SK-N-SH (cell line): ENCODE results near the gene B4GALT6. TPM values are rescaled to one million over a fixed set of nuclear protein-coding genes. Genes with fewer than 3 reads are reported as not detected.

Source experiments
- CTCF ChIA-PET: fragments of 300-600, 350-600 bp; formaldehyde crosslinking; extraction: SDS; loops from one replicate; lab custom pipeline; 2021; lab: Yijun Ruan, JAX
- POLR2A ChIA-PET: fragments of 350-600 bp; sonication (Branson Sonifier 250); formaldehyde crosslinking; extraction: SDS; loops from one replicate; lab custom pipeline; 2020; ENCODE audit warnings: antibody characterized with exemption, inconsistent platforms; lab: Yijun Ruan, JAX
- DNase-seq: peaks from one replicate; pipeline ENCODE4 v3.0.0; 2012
- H2AFZ ChIP-seq: fragments of 200-600 bp; sonication (generic); 2 replicates; pipeline ENCODE4 v1.8.1; 2016; ENCODE audit warnings: antibody characterized with exemption, mild to moderate bottlenecking, low read depth
- H3F3A ChIP-seq: fragments of 200-600 bp; sonication (generic); replicated peaks from 2 replicates; pipeline ENCODE3; 2016; ENCODE audit warnings: antibody characterized with exemption, mild to moderate bottlenecking; ENCODE audit not compliant: insufficient read depth
- H3K27ac ChIP-seq, 2 experiments: fragments of 200-500 bp in 1 of 2; fragments of 200-600 bp in 1 of 2; sonication (Bioruptor generic) in 1 of 2; sonication (generic), shearing (Covaris generic) in 1 of 2; 2 replicates each; pipeline versions ENCODE4 v1.5.1 to v1.6.1; 2014 to 2016; ENCODE audit warnings: low read depth in 2 of 2, inconsistent platforms in 1 of 2, low read length in 1 of 2, mild to moderate bottlenecking in 1 of 2, mixed read lengths in 1 of 2
- H3K27me3 ChIP-seq: fragments of 200-600 bp; sonication (generic), shearing (Covaris generic); 2 replicates; pipeline ENCODE4 v1.6.1; 2016; ENCODE audit warnings: mixed run types; ENCODE audit not compliant: insufficient read depth
- H3K36me3 ChIP-seq, 2 experiments: fragments of 200-500 bp in 1 of 2; fragments of 200-600 bp in 1 of 2; sonication (Bioruptor generic) in 1 of 2; sonication (generic) in 1 of 2; replicated peaks in 1 of 2; 2 replicates each; pipeline versions ENCODE3 to v1.5.1; 2014 to 2016; ENCODE audit warnings: low read length in 1 of 2, mild to moderate bottlenecking in 1 of 2; ENCODE audit not compliant: insufficient read depth in 2 of 2, control insufficient read depth in 1 of 2
- H3K4me1 ChIP-seq, 2 experiments: fragments of 200-500 bp in 1 of 2; fragments of 200-600 bp in 1 of 2; sonication (Bioruptor generic) in 1 of 2; sonication (generic), shearing (Covaris generic) in 1 of 2; 2 replicates each; pipeline versions ENCODE4 v1.5.1 to v1.6.1; 2014 to 2016; ENCODE audit warnings: low read depth in 1 of 2, low read length in 1 of 2, mixed run types in 1 of 2; ENCODE audit not compliant: insufficient read depth in 2 of 2, control insufficient read depth in 1 of 2
- H3K4me2 ChIP-seq: fragments of 200-600 bp; sonication (generic), shearing (Covaris generic); 2 replicates; pipeline ENCODE4 v1.6.1; 2017; ENCODE audit warnings: mixed run types
- H3K4me3 ChIP-seq, 2 experiments: fragments of 200-500 bp in 1 of 2; fragments of 200-600 bp in 1 of 2; sonication (Bioruptor generic) in 1 of 2; sonication (generic), shearing (Covaris generic) in 1 of 2; 2 replicates each; pipeline versions ENCODE4 v1.5.1 to v1.8.1; 2014 to 2016; ENCODE audit warnings: low read depth in 2 of 2, inconsistent platforms in 1 of 2, low read length in 1 of 2, mild to moderate bottlenecking in 1 of 2, mixed read lengths in 1 of 2, moderate library complexity in 1 of 2
- H3K79me2 ChIP-seq: fragments of 200-600 bp; sonication (generic); 2 replicates; pipeline ENCODE4 v1.8.1; 2017; ENCODE audit warnings: mild to moderate bottlenecking; ENCODE audit not compliant: insufficient read depth
- H3K9ac ChIP-seq: fragments of 200-600 bp; sonication (generic); 2 replicates; pipeline ENCODE4 v1.6.1; 2017; ENCODE audit warnings: mixed run types
- H3K9me2 ChIP-seq: fragments of 200-600 bp; sonication (generic); 2 replicates; pipeline ENCODE4 v1.6.1; 2017; ENCODE audit warnings: mixed run types
- H3K9me3 ChIP-seq: fragments of 200-600 bp; sonication (generic); 2 replicates; pipeline ENCODE4 v1.6.1; 2017; ENCODE audit warnings: mixed run types, mild to moderate bottlenecking, moderate library complexity
- H4K20me1 ChIP-seq: fragments of 200-600 bp; sonication (generic); 2 replicates; pipeline ENCODE4 v1.6.1; 2017; ENCODE audit warnings: mild to moderate bottlenecking, mixed run types; ENCODE audit not compliant: insufficient read depth
- CHD2 ChIP-seq: fragments of 150-350 bp; IDR thresholded peaks from 2 replicates; pipeline ENCODE4 v1.6.1; 2018; ENCODE audit warnings: low read length; ENCODE audit not compliant: partially characterized antibody
- CTCF ChIP-seq: fragments of 200-600 bp; sonication (generic); IDR thresholded peaks from 2 replicates; pipeline ENCODE4 v1.6.1; 2017; ENCODE audit warnings: antibody characterized with exemption, mild to moderate bottlenecking, moderate library complexity
- EP300 ChIP-seq, 2 experiments: IDR thresholded peaks; 2 replicates each; pipeline versions ENCODE4 v1.4.0 to v1.6.1; 2012; ENCODE audit warnings: borderline replicate concordance in 1 of 2, low read depth in 1 of 2, low read length in 1 of 2
- EZH2phosphoT487 ChIP-seq: fragments of 200-600 bp; sonication (generic); IDR thresholded peaks from 2 replicates; pipeline ENCODE4 v1.6.1; 2017; ENCODE audit warnings: low read depth, mixed run types, mild to moderate bottlenecking, antibody characterized with exemption, moderate library complexity, borderline replicate concordance
- FOSL2 ChIP-seq: IDR thresholded peaks from 2 replicates; pipeline ENCODE4 v1.4.0; 2012; ENCODE audit warnings: low read depth, mild to moderate bottlenecking, moderate library complexity, borderline replicate concordance
- FOXJ3 ChIP-seq: sonication (generic); formaldehyde crosslinking; IDR thresholded peaks from 2 replicates; pipeline ENCODE4 v1.5.1; 2020; ENCODE audit warnings: mild to moderate bottlenecking, missing genetic modification reagents
- FOXM1 ChIP-seq: IDR thresholded peaks from 2 replicates; pipeline ENCODE4 v1.4.0; 2012; ENCODE audit warnings: low read depth, mild to moderate bottlenecking
- GABPA ChIP-seq: IDR thresholded peaks from 2 replicates; pipeline ENCODE4 v1.4.0; 2012; ENCODE audit warnings: low read depth, mild to moderate bottlenecking
- MAX ChIP-seq: IDR thresholded peaks from 2 replicates; pipeline ENCODE4 v1.4.0; 2012; ENCODE audit warnings: low read depth
- MEF2A ChIP-seq: IDR thresholded peaks from 2 replicates; pipeline ENCODE4 v1.4.0; 2012; ENCODE audit warnings: low read depth, borderline replicate concordance
- NRF1 ChIP-seq: IDR thresholded peaks from 2 replicates; pipeline ENCODE4 v1.6.1; 2012; ENCODE audit warnings: low read depth, mild to moderate bottlenecking, low read length
- PBX3 ChIP-seq: IDR thresholded peaks from 2 replicates; pipeline ENCODE4; 2012
- POLR2AphosphoS5 ChIP-seq: IDR thresholded peaks from 2 replicates; pipeline ENCODE4 v1.6.1; 2012; ENCODE audit warnings: low read depth, low read length
- RCOR1 ChIP-seq: fragments of 150-350 bp; IDR thresholded peaks from 2 replicates; pipeline ENCODE4 v1.6.1; 2017; ENCODE audit warnings: antibody characterized with exemption, low read length
- REST ChIP-seq: IDR thresholded peaks from 2 replicates; pipeline ENCODE4 v1.6.1; 2012; ENCODE audit warnings: mild to moderate bottlenecking, low read depth, low read length, moderate library complexity
- RFX5 ChIP-seq: IDR thresholded peaks from 2 replicates; pipeline ENCODE4 v1.6.1; 2012; ENCODE audit warnings: mild to moderate bottlenecking, improper control_type of control experiment, low read length
- RXRA ChIP-seq: IDR thresholded peaks from 2 replicates; pipeline ENCODE4 v1.4.0; 2012; ENCODE audit warnings: low read depth, mild to moderate bottlenecking, borderline replicate concordance
- TCF12 ChIP-seq: IDR thresholded peaks from 2 replicates; pipeline ENCODE4 v1.4.0; 2012
- USF1 ChIP-seq: IDR thresholded peaks from 2 replicates; pipeline ENCODE4 v1.4.0; 2012; ENCODE audit warnings: low read depth, borderline replicate concordance
- USF2 ChIP-seq: fragments of 150-350 bp; IDR thresholded peaks from 2 replicates; pipeline ENCODE4 v1.6.1; 2017; ENCODE audit warnings: antibody characterized with exemption, low read length, low read depth, borderline replicate concordance
- WGBS: methylation state at CpG from one replicate; pipeline ENCODE4 v1.1.6; 2017; ENCODE audit warnings: low lambda C conversion rate; 5-methylcytosine and 5-hydroxymethylcytosine counted together
- polyA plus RNA-seq, 3 experiments: library from polyadenylated mRNA; depleted of rRNA; stranded (reverse); fragments of >200 nt; gene quantifications; 2 replicates each; pipeline ENCODE4 v1.2.3, GENCODE V29; 2012

The B4GALT6 gene
- polyA plus RNA-seq, 1 of the 3 experiments (the other 2 are of a cell fraction) = 3.1 TPM

GRCh38 chr18:31660763-31661162, 23.6 kb downstream of the B4GALT6 start (continued):
- no peak for TF ChIP-seq TCF12
- TF ChIP-seq POLR2AphosphoS5 = no peak
- TF ChIP-seq USF2 = no peak

GRCh38 chr18:31659576-31660177, 24.7 kb downstream of the B4GALT6 start:
- H3K4me2 ChIP-seq = no peak overlapping the region
- no peak overlapping the region for H3K4me3 ChIP-seq
- peaks cover 0 to 4% of the 10 kb centered on the region in 2 experiments; a peak in 2 of 4 replicates for H3K4me1 ChIP-seq
- ChIA-PET CTCF (no interaction called here), POLR2A (no interaction called here)
- H4K20me1 ChIP-seq = no peaks in the 10 kb centered on the region
- DNase-seq = no peak
- H3K9me2 ChIP-seq = no peaks in the 10 kb centered on the region
- TF ChIP-seq MEF2A (no peak), REST (no peak), EP300 (IDR thresholded peaks at IDR 0.05; ENCODE audit: borderline replicate concordance in 1 of 2, low read depth in 1 of 2, low read length in 1 of 2) (no peak), POLR2AphosphoS5 (no peak), EZH2phosphoT487 (no peak), GABPA (no peak), MAX (no peak), CTCF (no peak), FOXJ3 (CRISPR knock-in tag) (no peak), RXRA (no peak), NRF1 (no peak), TCF12 (no peak), RFX5 (no peak), USF1 (no peak), CHD2 (no peak), RCOR1 (no peak), PBX3 (no peak), FOXM1 (no peak), FOSL2 (no peak)
- no peaks in the 10 kb centered on the region for H3K79me2 ChIP-seq
- 90% methylated on average over 1 of the region's 1 CpG for WGBS
- no peaks in the 10 kb centered on the region for H3K27me3 ChIP-seq
- peaks cover 7% of the 10 kb centered on the region; the same call in 1 of the 2 replicates for H3K9me3 ChIP-seq
- H2AFZ ChIP-seq = no peak overlapping the region
- no peak overlapping the region for H3K9ac ChIP-seq
- H3K27ac ChIP-seq = no peak overlapping the region
- H3K36me3 ChIP-seq = peaks cover 3 to 7% of the 10 kb centered on the region in 2 experiments
- no peaks in the 10 kb centered on the region for H3F3A ChIP-seq
